VCaP (cell line): ENCODE results near the gene XPNPEP2.

ENCODE experiments used
- H3K27ac ChIP-seq: fragments of 450-650 bp; 2 replicates; pipeline ENCODE4 v1.5.1; 2017
- CTCF ChIP-seq: fragments of 450-650 bp; conservative IDR thresholded peaks from 2 replicates; pipeline ENCODE4 v1.5.1; 2017; ENCODE audit warnings: mild to moderate bottlenecking, moderate library complexity

Gene XPNPEP2

GRCh38 chrX:129696463-129697155 is 42.2 kb upstream of the XPNPEP2 start:
- H3K27ac ChIP-seq: no peak overlapping the region
- TF ChIP-seq CTCF: no peak

DNA sequence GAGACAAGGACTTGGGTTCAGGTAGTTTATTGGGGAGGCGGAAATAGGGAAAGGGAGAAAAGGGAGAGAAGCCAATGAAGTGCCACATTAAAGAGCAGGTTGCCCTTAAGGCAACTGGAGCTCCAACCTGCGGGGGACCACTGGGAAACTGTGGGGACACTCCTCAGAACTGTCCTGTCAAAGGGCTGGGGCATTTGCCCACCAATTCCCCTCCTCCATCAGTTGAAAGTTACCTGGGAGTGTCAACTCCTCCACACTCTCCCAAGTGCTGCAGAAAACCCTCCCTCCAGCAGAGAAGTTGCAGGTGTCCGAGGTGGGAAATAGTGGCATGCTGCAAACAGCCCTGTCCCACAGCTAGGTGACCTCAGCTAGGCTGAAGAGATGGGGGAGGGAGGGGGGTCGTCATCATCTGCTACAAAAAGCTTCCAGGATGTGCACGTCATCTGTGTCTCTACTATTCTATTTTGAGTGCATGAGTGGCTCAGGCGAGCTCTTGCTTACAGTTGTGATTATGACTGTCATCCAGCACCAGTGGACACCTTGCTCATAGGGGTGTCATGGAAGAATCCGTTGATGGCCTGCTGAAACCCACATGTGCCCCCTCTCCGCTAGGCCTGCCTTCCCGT is 41.5 kb upstream of the XPNPEP2 start:
- H3K27ac ChIP-seq: no peak overlapping the region
- TF ChIP-seq CTCF: no peak

- H3K27ac ChIP-seq: no peak overlapping the region
- no peak for TF ChIP-seq CTCF
Observed at GRCh38 chrX:129698150-129698549, 40.6 kb upstream of the XPNPEP2 start.

DNA sequence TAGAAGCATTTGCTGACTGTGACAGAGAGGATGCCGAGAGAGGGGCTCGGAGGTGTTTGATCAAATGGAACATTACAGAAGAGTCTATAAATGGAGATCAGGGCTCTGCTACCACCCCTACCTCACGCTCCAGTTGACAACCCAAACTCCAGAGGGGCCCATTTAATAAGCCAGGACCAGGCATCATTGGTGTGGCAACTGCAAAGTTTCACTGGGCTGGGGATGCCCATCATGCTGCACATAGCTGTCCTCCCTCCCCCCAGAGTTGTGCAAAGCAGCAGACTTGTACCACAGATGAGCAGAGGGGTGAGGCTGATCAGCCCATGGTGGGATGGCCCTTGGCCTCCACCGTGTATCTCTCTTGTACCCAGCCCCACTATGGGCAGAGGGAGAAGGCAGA is 38.2 kb upstream of the XPNPEP2 start:
- TF ChIP-seq CTCF: no peak
- no peak overlapping the region for H3K27ac ChIP-seq

- H3K27ac ChIP-seq: no peak overlapping the region
- TF ChIP-seq CTCF: no peak
Observed at GRCh38 chrX:129701624-129702069, 37.1 kb upstream of the XPNPEP2 start.

GRCh38 chrX:129704491-129704890 is 34.3 kb upstream of the XPNPEP2 start:
- no peak overlapping the region for H3K27ac ChIP-seq
- no peak for TF ChIP-seq CTCF

DNA sequence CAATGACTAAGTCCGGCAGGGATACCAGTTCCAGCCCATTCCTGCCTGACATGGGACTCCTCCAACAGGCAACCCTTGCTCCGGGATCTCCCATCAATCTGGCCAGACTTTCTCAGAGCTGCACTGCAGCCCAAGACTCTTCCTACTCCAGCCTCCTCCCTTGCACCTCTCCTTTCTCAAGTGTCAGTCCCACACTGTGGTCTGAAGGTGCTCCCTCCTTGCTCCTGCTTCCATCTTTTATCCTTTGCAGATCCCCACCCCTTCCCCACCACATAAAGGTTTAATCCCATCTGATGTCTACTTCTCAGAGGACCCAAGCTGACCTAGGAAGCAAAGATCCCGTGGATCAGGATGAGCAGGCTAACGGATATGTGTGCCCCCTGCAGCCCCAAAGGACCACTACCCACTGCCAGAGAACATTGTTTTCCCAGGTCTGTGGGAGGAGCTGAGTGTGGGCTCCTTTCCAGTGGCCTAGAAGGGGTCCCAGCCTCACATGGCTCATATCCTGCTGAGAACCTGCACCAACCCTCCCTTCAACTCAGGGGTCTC is 33.3 kb upstream of the XPNPEP2 start:
- no peak for TF ChIP-seq CTCF
- no peak overlapping the region for H3K27ac ChIP-seq
